GM19324 (cell line): ENCODE data around the gene HOXD10.

ENCODE experiments used
- ATAC-seq: cut with Tn5 transposase; IDR thresholded peaks from one replicate; pipeline ENCODE4 v1.9.1; 2021; ENCODE audit warnings: mild to moderate bottlenecking, moderate library complexity; ENCODE audit not compliant: unreplicated experiment, low FRiP score

HOXD10 gene

DNA sequence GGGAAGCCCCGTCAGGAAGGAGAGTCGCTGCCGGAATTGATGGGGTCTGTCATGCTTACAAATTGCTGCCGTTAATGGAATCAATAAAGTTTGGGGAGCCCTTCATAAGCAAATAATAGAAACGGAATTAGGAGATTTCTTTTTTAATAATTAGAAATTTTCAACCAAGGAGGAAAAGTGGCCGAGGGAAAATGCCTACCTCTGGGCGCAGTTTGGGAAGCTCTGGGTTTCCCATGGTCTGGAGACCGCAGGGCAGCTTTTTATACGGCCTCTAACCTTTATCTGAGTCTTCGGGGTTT lies 34.1 kb upstream of the HOXD10 start:
- ATAC-seq, result no peak

DNA sequence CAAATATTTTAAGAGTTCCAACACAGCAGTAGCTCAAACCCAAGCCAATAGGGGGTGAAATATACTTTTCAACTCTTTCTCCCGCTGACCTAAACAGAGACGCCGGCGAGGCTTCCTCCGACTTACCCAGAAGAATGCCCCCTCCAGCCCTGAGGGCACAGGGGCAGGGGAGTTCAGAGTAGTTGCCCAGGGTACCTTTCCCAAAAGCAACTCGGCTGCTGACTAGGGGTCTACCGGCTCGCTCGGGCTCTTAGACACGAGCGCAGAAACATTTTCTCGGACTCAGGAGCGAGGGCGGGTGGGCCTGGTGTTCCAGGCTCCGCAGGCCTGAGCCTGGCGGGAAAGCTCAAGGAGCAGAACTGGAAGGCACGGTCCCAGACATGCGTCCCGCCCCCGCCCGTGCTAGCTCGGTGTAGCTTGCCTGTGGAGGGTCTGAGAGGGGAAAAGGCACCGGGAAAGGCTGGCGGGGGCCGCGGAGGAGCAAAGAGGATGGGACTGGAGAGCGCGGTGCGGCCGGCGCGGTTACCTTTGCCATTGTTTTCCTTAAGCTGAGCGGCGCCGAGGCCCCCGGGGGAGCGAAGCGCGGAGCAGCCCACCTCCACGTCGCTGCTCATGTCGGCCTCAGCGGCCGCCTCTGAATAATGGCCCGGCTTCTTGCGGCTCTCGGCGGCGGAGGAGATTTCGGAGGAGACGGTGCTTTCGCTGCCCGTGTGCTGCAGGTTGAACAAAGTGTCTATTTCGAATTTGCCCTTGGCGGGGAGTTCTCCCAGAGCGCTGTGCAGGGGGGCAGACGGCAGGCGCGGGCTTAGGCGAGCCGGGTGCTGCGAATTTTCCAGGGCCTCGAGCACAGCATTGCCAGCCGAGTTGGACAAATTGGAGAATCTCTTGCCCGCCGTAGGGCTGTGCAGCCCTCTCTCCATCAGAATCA lies 33.5 kb upstream of the HOXD10 start:
- no peak for ATAC-seq

DNA sequence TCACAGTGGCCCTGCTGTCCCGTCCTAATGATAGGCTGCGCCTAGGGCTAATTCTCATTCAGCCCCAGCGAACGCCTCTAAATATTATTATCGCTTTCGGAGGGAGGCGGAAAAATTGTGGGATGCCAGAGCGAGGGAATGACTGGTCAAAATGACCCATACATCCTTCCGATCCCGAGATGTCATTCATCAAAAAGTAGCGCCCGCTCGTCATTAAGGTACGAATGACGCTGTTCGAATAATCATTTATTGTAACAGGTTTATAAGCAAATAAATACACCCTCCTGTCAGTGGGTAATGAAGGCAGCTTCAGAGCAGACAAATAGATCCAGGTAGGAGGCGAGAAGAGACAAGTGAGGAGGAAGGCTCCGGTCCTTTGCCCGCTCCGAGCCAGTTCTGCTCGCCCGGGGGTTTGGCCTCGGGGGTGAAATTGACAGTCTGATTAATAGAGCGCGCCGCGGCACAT lies 32.7 kb upstream of the HOXD10 start, which contains the start of gene EVX2:
TSS of gene EVX2 (minus strand) at position 167 of the 466 bp plus-strand sequence. CDS start 186 bp downstream, outside the sequence.
- ATAC-seq, result no peak

DNA sequence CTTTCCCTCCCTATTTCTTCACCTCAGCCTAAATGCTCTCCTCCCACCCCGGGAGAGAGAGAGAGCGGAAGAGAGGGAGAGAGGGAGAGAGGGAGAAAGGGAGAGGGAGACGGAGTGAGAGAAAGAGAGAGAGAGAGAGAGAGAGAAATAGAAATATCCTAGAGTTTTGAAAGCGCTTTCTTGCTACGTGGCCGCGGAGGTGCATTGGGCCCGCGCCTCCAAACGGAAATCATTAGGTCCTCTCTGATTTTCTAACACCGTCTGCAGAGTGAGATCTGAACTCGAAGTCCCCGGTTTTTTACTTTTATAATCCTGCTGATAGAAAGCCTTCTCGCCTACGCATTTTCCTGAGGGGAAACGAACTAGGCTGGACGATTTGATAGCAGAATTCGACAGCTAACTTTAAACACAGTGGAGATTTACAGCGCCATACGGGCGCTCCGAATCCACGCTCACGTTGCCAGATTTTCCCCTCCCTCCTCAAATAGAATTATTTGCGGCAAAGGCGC lies 31.9 kb upstream of the HOXD10 start:
- ATAC-seq, result no peak

DNA sequence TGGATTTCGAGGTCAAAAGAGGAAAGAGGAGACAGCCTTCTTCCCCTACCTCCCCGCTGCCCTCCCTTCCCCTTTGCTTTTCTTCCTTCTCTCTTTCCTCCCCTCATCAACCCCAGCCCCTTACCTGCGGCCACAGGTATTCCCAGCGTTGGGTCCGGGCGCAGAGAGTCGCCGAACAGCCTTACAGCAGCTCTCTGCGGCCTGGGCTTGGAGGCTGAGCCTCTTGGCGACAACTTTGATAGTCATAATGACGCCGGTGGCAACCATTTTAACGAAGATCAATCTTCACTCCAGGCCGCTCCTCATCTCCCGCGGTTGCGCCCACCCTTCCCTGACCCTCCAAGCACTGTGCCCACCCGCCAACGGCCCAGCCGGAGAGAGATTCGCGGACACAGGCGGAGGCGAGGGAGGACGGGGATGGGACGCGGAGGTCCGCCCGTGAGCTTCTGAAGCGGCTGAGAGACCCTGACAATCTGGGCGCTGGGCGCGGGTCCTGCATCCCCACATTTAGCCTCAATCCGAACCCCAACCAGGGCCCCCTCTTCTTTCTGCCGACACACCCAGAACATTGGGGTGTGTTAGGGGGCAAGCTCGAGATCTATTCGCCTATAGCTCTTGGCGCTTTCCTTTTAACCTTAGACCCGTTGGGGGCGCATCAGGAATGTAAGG lies 31.3 kb upstream of the HOXD10 start:
- ATAC-seq, result no peak

DNA sequence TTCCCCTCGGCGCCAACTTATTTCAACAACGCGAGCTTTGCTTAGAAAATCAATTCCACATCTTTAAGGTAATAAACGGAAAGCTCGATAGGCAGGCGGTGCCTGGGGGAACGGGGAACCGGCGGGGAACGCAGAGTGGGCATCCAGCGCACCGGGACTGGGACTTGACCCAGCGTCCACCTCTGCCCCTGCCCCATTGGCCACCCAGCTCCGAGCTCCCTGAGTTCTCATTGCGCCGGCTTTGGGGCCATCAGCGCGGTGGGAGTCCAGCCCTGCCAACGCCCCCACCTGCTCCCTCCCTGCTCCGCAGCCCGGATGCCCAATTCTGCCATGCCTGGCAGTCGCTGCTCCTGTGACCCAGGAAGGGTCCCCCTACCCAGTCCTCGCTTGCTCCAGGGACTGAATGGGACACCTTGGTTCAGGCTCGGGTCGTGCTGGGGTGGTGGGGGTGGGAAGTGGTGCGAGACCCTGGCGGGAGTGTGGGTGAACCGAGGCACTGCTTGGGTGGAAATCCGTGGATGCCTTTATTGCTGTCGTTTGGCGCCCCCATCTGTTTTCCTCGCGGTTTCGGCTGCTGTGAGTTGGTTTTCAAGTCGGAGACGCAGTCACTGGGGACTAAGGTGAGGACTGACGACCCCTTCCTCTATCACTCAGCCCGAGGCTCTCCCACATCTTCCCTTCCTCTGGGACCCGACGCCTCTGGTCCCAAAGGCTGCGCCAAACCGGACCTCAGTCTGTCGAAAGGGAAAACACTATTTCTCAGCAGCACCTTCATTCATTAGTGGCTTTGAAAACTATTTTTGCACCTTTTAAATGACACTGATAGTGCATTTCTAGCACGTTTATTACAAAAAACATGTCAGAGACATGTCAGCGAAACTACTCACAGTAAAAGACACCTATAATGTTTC lies 30.5 kb upstream of the HOXD10 start:
- ATAC-seq, result no peak

DNA sequence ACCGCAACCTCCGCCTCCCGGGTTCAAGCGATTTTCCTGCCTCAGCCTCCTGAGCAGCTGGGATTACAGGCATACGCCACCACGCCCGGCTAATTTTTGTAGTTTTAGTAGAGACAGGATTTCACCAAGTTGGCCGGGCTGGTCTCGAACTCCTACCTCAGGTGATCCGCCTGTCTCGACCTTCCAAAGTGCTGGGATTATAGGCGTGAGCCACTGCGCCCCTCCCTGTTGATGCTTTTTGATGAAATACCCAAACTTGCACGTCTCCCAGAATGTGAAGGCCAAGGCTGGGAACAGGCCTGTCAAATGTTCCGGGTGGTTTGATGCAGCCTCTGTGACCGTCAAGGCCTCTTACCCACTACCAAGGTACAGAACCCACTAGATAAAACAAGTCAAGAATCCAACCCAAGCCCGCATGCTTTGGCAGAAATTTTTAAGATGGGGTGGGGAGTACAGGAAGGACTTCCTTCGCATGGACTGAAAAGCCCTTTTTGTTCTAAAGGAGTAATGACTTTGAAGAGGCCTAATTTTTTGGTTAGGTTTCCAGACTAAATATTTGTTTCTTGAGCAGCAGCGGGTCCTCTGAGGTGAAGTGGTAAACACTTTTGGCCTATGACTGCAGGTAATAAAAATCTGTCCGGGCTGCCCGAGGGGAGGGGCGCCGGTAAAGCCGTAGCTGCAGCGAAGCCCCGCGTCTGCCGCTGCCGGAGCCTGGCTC lies 29.1 kb upstream of the HOXD10 start:
- ATAC-seq, result no peak

DNA sequence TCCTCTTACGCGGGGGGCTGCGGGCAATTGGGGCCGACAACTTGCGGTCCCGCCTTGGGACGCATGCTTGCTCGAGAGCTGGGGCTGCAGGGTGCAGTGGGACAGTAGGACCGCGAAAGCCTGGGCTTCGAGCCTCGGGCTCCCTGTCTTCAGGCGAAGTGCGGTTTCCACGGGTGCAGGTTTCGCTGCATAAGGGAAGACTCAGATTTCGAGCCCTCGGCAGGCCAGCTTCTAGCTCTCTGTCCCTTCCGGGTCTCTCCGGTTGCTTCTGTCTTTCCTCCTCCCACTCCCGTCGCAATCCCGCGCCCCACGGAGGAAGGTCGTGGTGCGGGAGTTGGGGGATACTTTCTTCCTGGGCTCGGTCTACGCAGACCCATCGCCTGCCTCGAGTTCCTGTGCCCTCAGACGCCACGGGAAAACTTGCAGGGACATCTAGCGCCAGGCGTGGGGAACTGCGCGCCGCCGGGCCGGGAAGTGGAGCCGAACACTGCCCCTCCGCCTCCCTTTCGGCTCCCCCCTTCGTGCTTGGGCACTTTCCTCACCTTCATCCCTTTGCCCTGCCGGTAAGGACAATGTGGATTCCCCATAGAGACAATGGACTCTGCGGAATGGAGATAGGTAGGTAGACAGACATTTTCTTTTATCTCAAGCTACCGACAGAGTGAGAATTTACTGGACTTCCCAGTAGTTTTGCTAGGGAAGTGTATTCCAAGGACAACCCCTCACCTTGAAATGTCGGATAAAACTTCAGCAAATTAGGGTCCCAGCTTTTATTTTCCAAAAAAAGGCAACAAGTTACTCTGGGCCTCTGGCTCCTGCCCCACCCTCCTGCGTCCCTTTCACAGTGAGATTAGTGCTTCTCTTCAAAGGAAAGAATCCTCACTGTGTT lies 28.3 kb upstream of the HOXD10 start:
- ATAC-seq, result no peak

DNA sequence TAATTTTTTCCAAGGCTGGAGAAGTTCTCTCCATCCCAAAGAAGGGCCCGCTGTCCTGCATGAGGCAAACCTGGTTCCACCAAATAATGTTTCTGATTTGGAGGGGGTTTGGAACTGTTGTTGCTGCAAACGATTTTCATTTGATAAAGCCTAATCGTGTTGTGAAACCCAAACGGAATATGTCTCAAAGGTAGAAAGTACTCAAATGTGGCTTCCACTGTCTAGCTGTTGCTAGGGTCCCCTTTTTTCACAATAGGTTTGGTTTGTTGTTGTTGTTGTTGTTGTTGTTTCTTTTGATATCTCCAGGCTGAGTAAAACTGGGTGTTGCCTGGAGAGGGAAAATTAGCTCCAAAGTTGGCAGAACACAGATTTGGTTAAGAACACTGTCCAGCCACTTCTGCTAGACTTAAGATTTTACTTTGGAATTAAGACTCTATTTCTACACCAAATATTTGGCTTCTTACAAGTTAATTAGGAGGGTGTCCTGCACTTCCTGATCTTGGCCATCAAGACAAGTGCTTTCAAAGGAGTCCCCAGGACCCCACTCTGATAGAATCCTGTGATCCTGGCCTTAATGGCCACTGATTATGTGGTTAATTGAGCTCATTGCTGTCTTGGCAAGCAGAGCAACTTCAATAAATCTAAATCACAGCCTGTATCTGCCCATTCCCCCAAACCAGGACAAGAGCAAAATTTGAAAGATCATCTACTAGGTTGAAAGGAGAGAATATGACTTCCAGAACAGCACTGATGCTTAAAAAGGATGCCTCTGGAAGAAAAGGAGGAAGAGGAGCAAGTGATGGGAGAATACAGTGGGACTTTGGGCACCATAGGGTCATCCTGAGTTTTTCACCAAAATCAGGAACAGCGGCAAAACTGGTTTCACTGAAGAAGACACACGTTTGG lies 27.4 kb upstream of the HOXD10 start:
- no peak for ATAC-seq

DNA sequence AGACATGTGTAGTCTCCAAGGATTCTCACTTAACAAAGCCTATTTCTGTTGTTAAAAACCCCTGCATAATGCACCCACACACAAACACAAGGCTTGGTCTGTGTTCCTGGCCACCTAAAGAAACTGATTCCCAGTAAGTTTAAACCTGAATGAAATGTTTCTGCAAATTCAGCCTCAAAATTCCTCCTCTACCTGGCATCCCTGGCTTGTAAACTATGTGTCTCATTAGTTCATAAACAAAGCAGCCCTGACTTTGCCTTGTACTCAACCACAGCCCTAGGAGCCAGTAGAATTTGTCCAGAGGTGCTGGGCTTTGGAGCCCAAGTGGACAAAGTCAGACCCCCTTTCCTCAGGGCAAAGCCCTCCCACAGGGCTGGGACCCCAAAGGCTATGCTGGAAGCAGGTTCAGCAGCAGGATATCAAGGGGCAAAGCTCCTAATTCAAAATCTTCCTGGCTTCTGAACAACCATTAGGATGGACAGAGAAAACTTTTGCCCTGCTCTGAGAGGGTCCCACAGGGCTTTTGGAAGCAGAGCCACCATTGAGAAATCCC lies 26.7 kb upstream of the HOXD10 start:
- ATAC-seq, result no peak

DNA sequence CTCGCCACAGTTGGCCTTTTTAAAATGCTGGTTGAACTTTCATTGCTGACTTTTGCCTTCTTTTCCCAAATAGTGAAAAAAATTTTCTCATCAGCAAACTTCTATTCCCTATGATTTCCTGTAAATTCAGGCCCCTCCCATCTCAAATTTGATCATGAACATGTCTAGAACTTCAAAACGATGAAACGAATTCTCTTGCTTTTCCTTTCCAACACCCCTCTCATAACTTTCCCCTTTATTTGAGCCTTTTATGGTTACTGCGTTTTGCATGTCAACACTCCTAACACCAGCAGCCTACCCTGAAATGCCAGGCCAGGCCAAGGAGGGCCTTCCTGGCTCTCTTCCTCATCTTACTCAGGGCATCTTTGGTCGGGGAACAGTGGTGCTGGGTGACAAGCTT lies 25.7 kb upstream of the HOXD10 start:
- ATAC-seq, result no peak

DNA sequence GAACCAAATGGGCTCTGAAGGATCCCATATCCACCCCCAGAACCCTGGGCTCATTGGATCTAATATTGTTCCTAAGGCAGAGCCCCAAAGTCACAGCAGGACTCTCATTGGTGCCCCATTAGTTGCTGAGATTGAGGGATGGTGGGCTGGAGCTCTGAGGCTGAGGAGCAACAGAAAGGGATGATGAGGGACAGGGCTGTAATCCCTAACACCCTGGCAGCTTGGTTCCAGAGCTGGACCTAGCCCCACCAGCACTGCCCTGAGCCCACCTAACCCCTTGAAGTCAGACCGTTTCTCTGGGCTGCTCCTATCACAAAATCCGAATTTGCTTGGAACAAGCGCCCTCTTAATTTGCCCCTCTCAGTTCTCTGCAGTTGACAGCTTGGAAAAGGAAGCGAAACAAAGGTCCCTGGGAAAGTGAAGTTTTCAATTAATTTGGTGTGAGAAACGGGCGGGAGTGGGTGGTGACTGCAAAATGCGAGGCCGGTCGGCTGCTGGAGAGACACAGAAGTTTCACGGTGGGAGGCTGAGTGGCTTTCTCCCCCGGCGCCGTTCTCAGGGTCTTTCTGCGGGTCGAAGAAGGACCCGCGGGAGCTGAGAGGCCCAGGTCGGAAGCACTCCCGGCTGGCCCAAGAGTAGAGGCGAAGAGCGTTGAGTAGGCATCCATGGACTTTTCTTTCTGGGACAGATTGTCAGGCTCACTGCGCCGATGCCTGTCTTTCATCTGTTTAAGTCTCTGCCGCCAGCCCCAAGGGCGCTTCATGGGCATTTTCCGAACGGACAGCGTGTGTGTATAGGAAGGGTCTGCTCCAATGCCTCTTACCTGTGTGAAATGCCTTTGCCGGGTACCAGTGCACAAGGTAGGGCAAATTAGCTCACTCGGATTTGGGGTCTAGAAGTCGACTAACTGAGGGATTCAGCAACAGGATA lies 25.0 kb upstream of the HOXD10 start:
- ATAC-seq, result no peak

DNA sequence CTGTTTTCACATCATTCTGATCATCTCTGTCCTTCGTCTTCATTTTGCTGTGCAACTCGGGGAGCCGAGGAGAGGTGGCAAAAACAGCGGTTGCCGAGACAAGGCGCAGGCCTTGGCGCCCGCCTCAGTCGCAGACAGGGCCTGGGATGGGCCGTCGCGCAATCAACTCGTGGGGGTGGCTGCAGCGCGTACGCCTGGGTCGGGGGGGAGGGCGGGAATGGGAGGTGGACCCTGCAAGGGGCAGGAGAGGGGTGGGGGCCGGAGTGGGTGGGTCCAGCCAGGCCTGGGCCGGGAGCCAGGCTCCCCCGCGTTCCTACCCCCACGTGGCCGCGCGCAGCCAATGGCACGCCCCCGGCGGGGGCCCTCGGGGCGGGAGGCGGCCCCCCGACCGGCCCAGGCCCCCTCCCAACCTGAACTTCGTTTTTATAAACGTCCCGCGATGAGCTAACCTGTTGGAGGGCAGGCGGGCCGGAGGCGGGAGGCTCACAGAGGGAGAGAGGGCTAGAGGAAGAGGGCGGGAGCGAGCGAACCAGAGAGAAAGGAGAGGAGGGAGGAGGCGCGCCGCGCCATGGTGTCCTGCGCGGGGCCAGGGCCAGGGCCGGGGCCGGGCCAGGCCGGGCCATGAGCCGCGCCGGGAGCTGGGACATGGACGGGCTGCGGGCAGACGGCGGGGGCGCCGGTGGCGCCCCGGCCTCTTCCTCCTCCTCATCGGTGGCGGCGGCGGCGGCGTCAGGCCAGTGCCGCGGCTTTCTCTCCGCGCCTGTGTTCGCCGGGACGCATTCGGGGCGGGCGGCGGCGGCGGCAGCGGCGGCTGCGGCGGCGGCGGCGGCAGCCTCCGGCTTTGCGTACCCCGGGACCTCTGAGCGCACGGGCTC lies 24.1 kb upstream of the HOXD10 start, which contains the start of gene HOXD13:
TSS of gene HOXD13 (plus strand) at position 452 of the 875 bp plus-strand sequence. CDS start at position 622, 170 bp downstream.
- ATAC-seq, result no peak

DNA sequence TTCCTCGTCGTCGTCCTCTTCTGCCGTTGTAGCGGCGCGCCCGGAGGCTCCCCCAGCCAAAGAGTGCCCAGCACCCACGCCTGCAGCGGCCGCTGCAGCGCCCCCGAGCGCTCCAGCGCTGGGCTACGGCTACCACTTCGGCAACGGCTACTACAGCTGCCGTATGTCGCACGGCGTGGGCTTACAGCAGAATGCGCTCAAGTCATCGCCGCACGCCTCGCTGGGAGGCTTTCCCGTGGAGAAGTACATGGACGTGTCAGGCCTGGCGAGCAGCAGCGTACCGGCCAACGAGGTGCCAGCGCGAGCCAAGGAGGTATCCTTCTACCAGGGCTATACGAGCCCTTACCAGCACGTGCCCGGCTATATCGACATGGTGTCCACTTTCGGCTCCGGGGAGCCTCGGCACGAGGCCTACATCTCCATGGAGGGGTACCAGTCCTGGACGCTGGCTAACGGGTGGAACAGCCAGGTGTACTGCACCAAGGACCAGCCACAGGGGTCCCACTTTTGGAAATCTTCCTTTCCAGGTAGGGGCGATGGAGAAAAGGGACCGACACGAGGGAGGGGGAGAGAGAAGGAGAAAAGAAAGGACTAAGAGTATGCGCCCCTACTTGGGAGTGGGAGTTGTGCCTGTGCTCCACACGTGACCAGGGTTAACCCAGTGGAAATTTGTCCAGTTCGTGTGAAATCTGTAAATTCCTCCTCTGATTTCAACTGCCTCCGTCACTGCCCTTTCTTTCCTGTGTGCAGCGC lies 23.3 kb upstream of the HOXD10 start:
- no peak for ATAC-seq

DNA sequence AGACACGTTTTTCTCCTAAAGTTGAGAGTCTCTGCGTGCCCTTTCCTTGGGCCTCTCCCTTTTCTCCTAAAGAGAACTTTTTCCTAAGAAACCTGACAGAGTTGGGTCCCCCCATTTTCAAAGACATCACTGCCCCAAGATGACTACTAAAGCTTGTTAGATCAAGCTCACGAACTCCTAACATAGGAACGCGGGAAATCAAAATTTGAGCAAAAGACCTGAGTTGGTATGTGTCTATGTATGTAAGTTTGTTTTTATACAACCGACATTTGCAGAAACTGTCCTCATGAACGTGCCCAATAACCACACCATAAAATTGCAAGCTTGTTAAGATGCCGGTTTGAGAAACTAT lies 22.7 kb upstream of the HOXD10 start:
- ATAC-seq, result no peak
